Caco-2 (cell line): Measurements from ENCODE around the gene C2orf76. TPM values are rescaled to one million over a fixed set of nuclear protein-coding genes. Genes with fewer than 3 reads are reported as not detected.

Experiments used
- BruUV-seq: library from RNA; stranded (reverse); fragments of 400-500 nt; replicated peaks from 2 replicates; lab custom pipeline; 2021; lab: Mats Ljungman, UMichigan
- CTCF ChIA-PET: fragments of 300-600 bp; sonication (Branson Sonifier 250); formaldehyde crosslinking; loops from one replicate; lab custom pipeline; 2022; ENCODE audit warnings: antibody characterized with exemption; lab: Charles Lee
- POLR2A ChIA-PET: fragments of 300-600 bp; sonication (Branson Sonifier 250); formaldehyde crosslinking; loops from one replicate; lab custom pipeline; 2022; ENCODE audit warnings: antibody characterized with exemption; lab: Charles Lee
- DNase-seq, 2 experiments: peaks; one replicate each; pipeline versions ENCODE4 v3.0.0 to v3.0.0-alpha.2; 2020 to 2022
- H3K27me3 ChIP-seq: replicated peaks from 2 replicates; pipeline ENCODE4 v1.6.0; 2011; ENCODE audit warnings: low read length; ENCODE audit not compliant: control insufficient read depth, insufficient read depth
- H3K36me3 ChIP-seq: 2 replicates; pipeline ENCODE4 v1.5.1; 2011; ENCODE audit warnings: low read length; ENCODE audit not compliant: control insufficient read depth, insufficient read depth
- H3K4me1 ChIP-seq: fragments of 250-450 bp; sonication (Bioruptor Pico); 2 replicates; pipeline ENCODE4 v1.5.1; 2020; ENCODE audit warnings: mild to moderate bottlenecking
- H3K4me3 ChIP-seq: 2 replicates; pipeline ENCODE4 v1.5.1; 2011; ENCODE audit warnings: low read depth, mild to moderate bottlenecking, control low read depth, low read length
- H3K9me3 ChIP-seq: fragments of 250-450 bp; sonication (Bioruptor Pico); 2 replicates; pipeline ENCODE4 v1.5.1; 2020; ENCODE audit warnings: mild to moderate bottlenecking, moderate library complexity
- H3K27ac Mint-ChIP-seq: one replicate; pipeline ENCODE4 v1.8.0; 2022; ENCODE audit warnings: mixed read lengths; ENCODE audit not compliant: unreplicated experiment
- H3K27me3 Mint-ChIP-seq: one replicate; pipeline ENCODE4 v1.8.0; 2022; ENCODE audit warnings: mixed read lengths; ENCODE audit not compliant: insufficient read depth, unreplicated experiment
- H3K36me3 Mint-ChIP-seq: one replicate; pipeline ENCODE4 v1.8.0; 2022; ENCODE audit warnings: mild to moderate bottlenecking, mixed read lengths; ENCODE audit not compliant: insufficient read depth, unreplicated experiment
- H3K4me1 Mint-ChIP-seq: one replicate; pipeline ENCODE4 v1.8.0; 2022; ENCODE audit warnings: low read depth, mixed read lengths; ENCODE audit not compliant: unreplicated experiment
- H3K4me3 Mint-ChIP-seq: one replicate; pipeline ENCODE4 v1.8.0; 2022; ENCODE audit warnings: mild to moderate bottlenecking, moderate library complexity, mixed read lengths; ENCODE audit not compliant: unreplicated experiment
- H3K9me3 Mint-ChIP-seq: one replicate; pipeline ENCODE4 v1.8.0; 2022; ENCODE audit warnings: mixed read lengths; ENCODE audit not compliant: unreplicated experiment
- intact Hi-C: fragments of 100-400 bp; cut with micrococcal nuclease; formaldehyde crosslinking; loops from one replicate; pipeline ENCODE4 v1.10.0; 2022; ENCODE audit not compliant: unreplicated experiment
- total RNA-seq: library from RNA; stranded (reverse); gene quantifications from 2 replicates; pipeline ENCODE4 v1.2.3, GENCODE V29; 2022
- TF ChIP-seq, protein P1 (sequence below), 2 experiments: fragments of 200-600 bp in 1 of 2; IDR thresholded peaks; 1 replicate in 1 of 2; 2 replicates in 1 of 2; pipeline versions ENCODE4 v1.5.1 to v1.8.0; 2011 to 2022; ENCODE audit warnings: antibody characterized with exemption in 1 of 2, control low read depth in 1 of 2, inconsistent platforms in 1 of 2, low read depth in 1 of 2, low read length in 1 of 2, mild to moderate bottlenecking in 1 of 2, moderate library complexity in 1 of 2; ENCODE audit not compliant: insufficient read depth in 1 of 2, severe bottlenecking in 1 of 2, unreplicated experiment in 1 of 2

The C2orf76 gene
- total RNA-seq, 1 experiment from 2014 or later: 6.5 TPM

GRCh38 chr2:119317554-119317953 lies 49.1 kb downstream of the C2orf76 start:
- ChIA-PET POLR2A (no interaction called here), CTCF (no interaction called here)
- no peaks in the 10 kb centered on the region for H3K36me3 ChIP-seq
- H3K27me3 ChIP-seq: no peaks in the 10 kb centered on the region
- intact Hi-C loops: no loop called here
- H3K27me3 Mint-ChIP-seq: no peaks in the 10 kb centered on the region
- H3K9me3 Mint-ChIP-seq: no peaks in the 10 kb centered on the region
- BruUV-seq: no TSS peak
- peaks cover 23% of the 10 kb centered on the region for H3K4me1 Mint-ChIP-seq
- TF ChIP-seq, protein P1, sequence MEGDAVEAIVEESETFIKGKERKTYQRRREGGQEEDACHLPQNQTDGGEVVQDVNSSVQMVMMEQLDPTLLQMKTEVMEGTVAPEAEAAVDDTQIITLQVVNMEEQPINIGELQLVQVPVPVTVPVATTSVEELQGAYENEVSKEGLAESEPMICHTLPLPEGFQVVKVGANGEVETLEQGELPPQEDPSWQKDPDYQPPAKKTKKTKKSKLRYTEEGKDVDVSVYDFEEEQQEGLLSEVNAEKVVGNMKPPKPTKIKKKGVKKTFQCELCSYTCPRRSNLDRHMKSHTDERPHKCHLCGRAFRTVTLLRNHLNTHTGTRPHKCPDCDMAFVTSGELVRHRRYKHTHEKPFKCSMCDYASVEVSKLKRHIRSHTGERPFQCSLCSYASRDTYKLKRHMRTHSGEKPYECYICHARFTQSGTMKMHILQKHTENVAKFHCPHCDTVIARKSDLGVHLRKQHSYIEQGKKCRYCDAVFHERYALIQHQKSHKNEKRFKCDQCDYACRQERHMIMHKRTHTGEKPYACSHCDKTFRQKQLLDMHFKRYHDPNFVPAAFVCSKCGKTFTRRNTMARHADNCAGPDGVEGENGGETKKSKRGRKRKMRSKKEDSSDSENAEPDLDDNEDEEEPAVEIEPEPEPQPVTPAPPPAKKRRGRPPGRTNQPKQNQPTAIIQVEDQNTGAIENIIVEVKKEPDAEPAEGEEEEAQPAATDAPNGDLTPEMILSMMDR (IDR thresholded peaks at IDR 0.05; ENCODE audit: insufficient read depth in 1 of 2, low read depth in 1 of 2, low read length in 1 of 2, severe bottlenecking in 1 of 2, unreplicated experiment in 1 of 2): no peak
- peaks cover 19% of the 10 kb centered on the region; the same call in 1 of the 2 replicates for H3K4me1 ChIP-seq
- H3K36me3 Mint-ChIP-seq: no peaks in the 10 kb centered on the region
- H3K4me3 Mint-ChIP-seq: no peak overlapping the region
- H3K4me3 ChIP-seq: no peak overlapping the region
- no peak for DNase-seq
- no peak overlapping the region for H3K27ac Mint-ChIP-seq
- no peaks in the 10 kb centered on the region for H3K9me3 ChIP-seq

DNA sequence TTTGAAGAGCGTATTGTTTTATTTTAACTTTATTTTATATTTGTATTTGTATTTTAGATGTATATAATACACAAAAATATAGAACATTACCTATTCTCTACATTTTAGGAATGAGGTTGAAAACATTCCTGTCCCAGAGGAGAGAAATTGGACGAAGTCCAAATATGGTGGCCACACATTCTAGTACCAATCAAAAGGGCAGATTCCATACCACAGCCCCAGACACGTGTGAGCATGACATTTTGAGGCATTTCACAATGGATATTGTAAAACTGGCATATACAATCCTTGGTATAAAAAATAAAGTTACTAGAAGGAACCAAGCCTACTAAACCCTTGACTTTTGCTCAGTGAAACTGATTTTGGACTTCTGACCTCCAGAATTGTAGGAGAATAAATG lies 50.6 kb downstream of the C2orf76 start:
- Histone ChIP-seq H3K4me1 (peaks cover 19% of the 10 kb centered on the region; the same call in 1 of the 2 replicates), H3K9me3 (no peaks in the 10 kb centered on the region), H3K27me3 (no peaks in the 10 kb centered on the region), H3K4me3 (no peak overlapping the region), H3K36me3 (no peaks in the 10 kb centered on the region)
- H3K4me3 Mint-ChIP-seq: no peak overlapping the region
- no peaks in the 10 kb centered on the region for H3K36me3 Mint-ChIP-seq
- DNase-seq: no peak
- intact Hi-C loops: no loop called here
- H3K27ac Mint-ChIP-seq: no peak overlapping the region
- no peaks in the 10 kb centered on the region for H3K9me3 Mint-ChIP-seq
- CTCF ChIA-PET: no interaction called here
- no TSS peak for BruUV-seq
- POLR2A ChIA-PET: no interaction called here
- peaks cover 23% of the 10 kb centered on the region for H3K4me1 Mint-ChIP-seq
- no peaks in the 10 kb centered on the region for H3K27me3 Mint-ChIP-seq
- TF ChIP-seq, protein P1 (IDR thresholded peaks at IDR 0.05; ENCODE audit: insufficient read depth in 1 of 2, low read depth in 1 of 2, low read length in 1 of 2, severe bottlenecking in 1 of 2, unreplicated experiment in 1 of 2): no peak

DNA sequence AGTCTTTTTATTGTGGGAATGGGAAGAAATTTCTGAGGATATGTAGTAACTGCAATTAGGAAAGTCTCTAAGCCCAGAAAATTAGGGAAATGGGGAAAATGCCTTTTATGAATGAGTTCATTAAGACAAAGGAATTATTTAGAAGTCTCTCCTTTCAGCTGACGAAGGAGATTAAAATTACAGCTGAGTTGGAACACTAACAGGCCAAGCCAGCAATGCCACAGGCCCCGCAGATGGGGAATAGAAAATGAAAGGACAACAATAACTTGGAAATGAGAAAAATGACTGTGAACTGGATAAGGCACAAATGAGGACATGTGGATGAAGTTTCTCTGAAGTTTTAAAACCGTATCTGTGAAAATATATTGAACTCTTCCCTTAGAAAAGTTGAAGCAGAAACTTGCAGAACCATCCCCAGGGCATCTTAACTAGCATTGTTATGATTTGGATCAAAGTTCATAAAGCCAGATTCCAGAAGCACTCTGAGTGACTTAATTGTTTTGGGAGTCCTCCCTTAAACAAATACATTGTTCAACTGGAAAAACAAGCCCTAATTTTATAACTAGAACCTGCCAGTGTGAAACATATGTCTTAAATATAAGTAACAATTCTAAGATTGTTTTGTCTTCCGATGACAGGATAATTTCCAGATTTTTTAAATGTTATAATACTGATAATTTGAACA lies 51.3 kb downstream of the C2orf76 start:
- Histone ChIP-seq H3K4me1 (peaks cover 19% of the 10 kb centered on the region; the same call in 1 of the 2 replicates), H3K36me3 (no peaks in the 10 kb centered on the region), H3K9me3 (no peaks in the 10 kb centered on the region), H3K4me3 (no peak overlapping the region), H3K27me3 (no peaks in the 10 kb centered on the region)
- Mint-ChIP-seq H3K4me1 (peaks cover 23% of the 10 kb centered on the region), H3K4me3 (no peak overlapping the region), H3K27me3 (no peaks in the 10 kb centered on the region), H3K9me3 (no peaks in the 10 kb centered on the region), H3K27ac (no peak overlapping the region), H3K36me3 (no peaks in the 10 kb centered on the region)
- POLR2A ChIA-PET: no interaction called here
- BruUV-seq: no TSS peak
- TF ChIP-seq, protein P1 (IDR thresholded peaks at IDR 0.05; ENCODE audit: insufficient read depth in 1 of 2, low read depth in 1 of 2, low read length in 1 of 2, severe bottlenecking in 1 of 2, unreplicated experiment in 1 of 2): no peak
- DNase-seq: no peak
- intact Hi-C loops: no loop called here
- CTCF ChIA-PET: no interaction called here
